ENCODE measurements around the gene SLC16A10.

The SLC16A10 gene

GRCh38 chr6:111238464-111239119, 151.3 kb downstream of the SLC16A10 start:
- no peak overlapping the region for H3K4me3 ChIP-seq (ENCODE audit: control insufficient read depth, low read depth, low read length)
- DNase-seq (ENCODE audit: low read depth) = peak; percentile 78
- no peak for TF ChIP-seq CTCF (conservative IDR thresholded peaks at IDR 0.05; ENCODE audit: control insufficient read depth, insufficient read depth, low read depth, low read length)

GRCh38 chr6:111239461-111239860, 152.2 kb downstream of the SLC16A10 start:
- no peak for DNase-seq (ENCODE audit: low read depth)
- no peak overlapping the region for H3K4me3 ChIP-seq (ENCODE audit: control insufficient read depth, low read depth, low read length)
- no peak for TF ChIP-seq CTCF (conservative IDR thresholded peaks at IDR 0.05; ENCODE audit: control insufficient read depth, insufficient read depth, low read depth, low read length)

- no peak overlapping the region for H3K4me3 ChIP-seq (ENCODE audit: control insufficient read depth, low read depth, low read length)
- no peak for TF ChIP-seq CTCF (conservative IDR thresholded peaks at IDR 0.05; ENCODE audit: control insufficient read depth, insufficient read depth, low read depth, low read length)
- DNase-seq (ENCODE audit: low read depth) = peak; percentile 25
Observed at GRCh38 chr6:111242452-111242851, 155.1 kb downstream of the SLC16A10 start.

- TF ChIP-seq CTCF (conservative IDR thresholded peaks at IDR 0.05; ENCODE audit: control insufficient read depth, insufficient read depth, low read depth, low read length) = no peak
- no peak overlapping the region for H3K4me3 ChIP-seq (ENCODE audit: control insufficient read depth, low read depth, low read length)
- DNase-seq (ENCODE audit: low read depth) = no peak
Observed at GRCh38 chr6:111243095-111243494, 155.8 kb downstream of the SLC16A10 start.

GRCh38 chr6:111248789-111249188, 161.5 kb downstream of the SLC16A10 start:
- no peak for DNase-seq (ENCODE audit: low read depth)
- TF ChIP-seq CTCF (conservative IDR thresholded peaks at IDR 0.05; ENCODE audit: control insufficient read depth, insufficient read depth, low read depth, low read length) = no peak
- H3K4me3 ChIP-seq (ENCODE audit: control insufficient read depth, low read depth, low read length) = no peak overlapping the region

GRCh38 chr6:111250791-111251354, 163.6 kb downstream of the SLC16A10 start:
- no peak for TF ChIP-seq CTCF (conservative IDR thresholded peaks at IDR 0.05; ENCODE audit: control insufficient read depth, insufficient read depth, low read depth, low read length)
- DNase-seq (ENCODE audit: low read depth) = no peak
- H3K4me3 ChIP-seq (ENCODE audit: control insufficient read depth, low read depth, low read length) = no peak overlapping the region
